ENCODE measurements around the gene LRIG1.

Gene LRIG1

GRCh38 chr3:66489115-66489514 lies 11.7 kb downstream of the LRIG1 start:
- DNase-seq (ENCODE audit: low spot score), result no peak

- no peak for DNase-seq (ENCODE audit: low spot score)
Observed at GRCh38 chr3:66488492-66488891, 12.3 kb downstream of the LRIG1 start.

GRCh38 chr3:66487465-66487864 lies 13.4 kb downstream of the LRIG1 start:
- DNase-seq (ENCODE audit: low spot score), result no peak

- DNase-seq (ENCODE audit: low spot score), result no peak
Observed at GRCh38 chr3:66486646-66487045, 14.2 kb downstream of the LRIG1 start.

DNA sequence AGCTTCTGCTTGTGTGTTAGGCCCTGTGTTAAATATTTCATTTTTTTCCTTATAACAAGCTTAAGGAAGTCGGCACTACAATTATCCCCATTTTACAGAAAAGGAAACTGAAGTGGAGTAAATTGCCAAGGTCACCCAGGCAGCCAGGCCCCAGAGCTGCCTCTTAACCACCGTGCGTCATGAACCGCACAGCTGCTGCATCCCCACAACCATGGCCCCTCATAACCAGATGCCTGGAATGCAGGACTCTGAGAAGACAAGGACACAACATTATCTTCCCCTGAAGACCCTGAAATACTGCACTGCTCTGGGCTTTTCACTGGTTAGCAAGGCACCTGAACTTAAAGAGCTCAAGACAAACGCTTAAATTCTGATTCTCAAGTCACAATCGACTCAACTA lies 14.6 kb downstream of the LRIG1 start:
- no peak for DNase-seq (ENCODE audit: low spot score)

DNA sequence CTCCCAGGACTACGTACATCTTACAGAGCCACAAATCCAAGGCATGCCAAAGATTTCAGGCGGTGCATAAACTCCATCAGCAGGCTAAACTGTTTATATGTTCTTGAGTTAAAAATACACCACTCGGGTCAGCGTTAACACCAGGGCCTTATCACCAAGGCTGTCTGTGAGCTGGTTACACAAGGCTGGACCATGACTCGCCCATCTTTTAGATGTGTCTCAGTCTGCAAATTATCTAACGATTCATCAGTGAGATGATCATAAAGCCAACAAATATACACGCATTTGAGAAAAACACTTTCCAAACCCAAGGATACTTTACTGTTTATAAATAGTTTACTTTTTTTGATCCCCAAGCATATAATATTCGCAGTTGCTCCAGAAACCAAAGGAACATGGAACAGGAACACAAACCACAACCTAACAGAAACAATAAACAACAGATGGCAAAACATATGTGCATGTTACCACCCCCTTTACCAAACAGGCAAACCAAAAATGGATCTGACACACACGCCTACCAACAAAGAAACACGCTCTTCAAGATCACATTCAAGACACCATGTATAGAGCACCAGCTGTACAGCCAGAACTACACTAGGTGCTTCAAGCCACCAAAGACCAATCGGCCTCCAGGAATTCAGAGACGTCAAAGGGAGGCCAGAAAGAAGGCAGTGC lies 15.4 kb downstream of the LRIG1 start:
- no peak for DNase-seq (ENCODE audit: low spot score)

DNA sequence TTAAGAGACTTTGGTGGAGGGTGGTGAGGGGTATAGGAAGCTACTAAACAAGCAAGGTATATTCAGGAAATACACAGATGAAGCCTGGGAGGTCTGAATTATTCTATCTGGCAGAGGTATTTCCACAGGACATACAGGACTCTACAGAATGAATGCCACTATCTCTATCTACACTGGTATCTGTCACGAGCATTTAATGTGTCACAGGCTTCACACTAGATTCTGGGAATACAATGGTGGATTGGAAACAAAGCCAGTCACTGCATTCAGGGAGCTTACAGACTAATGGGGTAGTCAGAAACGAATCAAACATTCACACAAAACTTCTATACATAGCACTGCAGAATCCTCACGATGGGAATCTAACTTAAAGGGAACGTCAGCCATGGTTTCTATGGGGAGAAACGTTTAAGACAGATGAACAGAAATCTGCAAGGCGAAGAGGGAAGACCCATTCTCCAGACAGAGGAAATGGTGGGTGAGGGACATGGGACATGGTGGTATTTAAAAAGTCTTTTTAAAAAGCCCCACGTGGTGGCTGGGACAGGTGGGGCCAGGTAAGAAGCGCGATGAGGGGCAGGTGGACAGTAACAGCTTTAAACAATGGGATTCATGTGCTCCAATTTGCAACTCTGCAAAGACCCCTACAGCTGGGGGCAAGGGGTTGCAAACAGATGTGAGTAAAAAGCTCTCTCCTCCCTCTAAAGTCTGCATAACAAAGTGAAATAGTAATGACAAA lies 16.5 kb downstream of the LRIG1 start:
- DNase-seq (ENCODE audit: low spot score), result no peak

DNA sequence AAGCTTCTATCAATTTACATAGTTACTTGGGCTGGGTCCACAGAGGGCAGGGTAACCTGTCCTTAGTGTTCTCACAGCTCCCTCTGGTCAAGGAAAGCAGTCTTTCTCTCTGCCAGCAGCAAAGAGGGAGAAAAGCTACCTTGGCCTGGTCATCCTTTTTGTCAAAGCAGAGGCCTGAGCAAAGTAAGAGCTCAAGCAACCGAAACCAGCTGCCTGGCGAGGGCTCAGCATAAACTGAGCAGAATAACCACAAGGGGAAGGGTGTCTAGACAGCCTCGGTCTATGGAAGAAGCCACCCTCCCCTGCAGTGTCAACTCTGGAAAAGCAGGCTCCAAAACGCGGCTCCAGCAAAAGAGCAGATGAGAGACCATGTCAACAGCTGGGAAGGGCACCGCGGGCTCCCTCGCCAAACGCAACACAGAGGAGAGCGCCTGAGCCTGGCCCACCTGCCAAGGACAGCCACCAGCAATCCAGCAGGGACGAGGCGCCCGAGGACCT lies 17.4 kb downstream of the LRIG1 start:
- DNase-seq (ENCODE audit: low spot score), result no peak

GRCh38 chr3:66483006-66483405 lies 17.8 kb downstream of the LRIG1 start:
- no peak for DNase-seq (ENCODE audit: low spot score)

- DNase-seq (ENCODE audit: low spot score), result no peak
Observed at GRCh38 chr3:66482018-66482404, 18.8 kb downstream of the LRIG1 start.

DNA sequence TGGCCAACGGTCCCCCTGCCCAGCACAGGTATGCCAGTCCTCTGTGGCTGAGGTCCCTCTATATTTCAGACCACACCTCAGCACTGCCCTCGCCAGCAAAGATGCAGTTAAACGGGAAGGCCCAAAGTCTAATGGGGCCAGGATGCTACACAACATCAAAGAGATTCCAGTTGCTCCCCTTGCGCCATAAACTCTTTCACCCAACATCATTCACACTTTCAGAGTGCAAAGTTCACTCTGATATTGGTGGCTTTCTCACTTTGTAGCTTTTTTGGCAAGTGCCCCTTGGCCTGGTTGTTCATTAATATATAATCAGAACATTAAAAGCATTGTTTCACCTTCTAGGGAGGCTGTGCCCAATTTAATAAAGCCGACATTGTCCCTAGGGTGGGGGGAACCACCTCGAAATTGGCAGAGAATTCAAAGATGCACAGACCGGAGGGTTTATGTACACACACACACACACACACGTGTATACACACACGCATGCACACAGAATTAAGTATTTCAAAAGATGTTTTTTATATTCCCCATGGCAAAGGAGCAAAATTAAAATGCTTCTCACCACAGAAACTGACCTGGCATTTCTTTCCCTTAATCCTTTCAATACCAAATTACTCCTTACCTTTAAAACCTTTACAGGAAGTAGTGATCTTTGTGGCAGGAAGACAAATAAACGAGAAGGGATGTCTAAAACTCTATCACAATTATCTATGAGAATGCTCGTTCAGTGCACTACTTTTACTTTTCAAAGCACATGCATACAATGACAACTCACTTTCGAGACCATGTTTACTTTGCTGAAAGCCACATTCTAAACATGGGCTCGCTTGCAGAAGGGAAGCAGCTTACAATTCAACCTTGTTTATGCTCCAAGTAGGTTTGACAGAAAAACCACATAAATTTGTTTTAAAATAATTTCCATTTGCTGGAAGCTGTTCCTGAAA lies 19.5 kb downstream of the LRIG1 start:
- no peak for DNase-seq (ENCODE audit: low spot score)

DNA sequence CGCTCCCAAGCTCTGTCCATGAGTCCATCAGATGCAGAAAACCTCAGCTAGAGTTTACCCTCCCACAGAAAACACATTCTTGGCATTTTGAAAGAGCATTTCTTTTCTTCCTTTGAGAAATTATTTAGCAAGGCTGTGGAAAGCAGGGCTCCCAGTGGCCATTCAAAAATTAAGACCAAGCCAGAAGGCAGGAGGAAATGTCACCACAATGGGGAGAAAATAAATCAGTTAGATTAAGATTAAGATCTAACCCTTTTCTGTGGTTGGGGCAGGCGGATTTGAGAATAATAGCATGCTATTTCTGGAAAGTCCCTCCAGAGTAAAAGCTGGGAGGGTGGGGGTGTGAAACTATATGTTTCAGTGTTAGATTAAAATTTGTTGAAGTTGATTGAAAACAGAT lies 20.2 kb downstream of the LRIG1 start:
- DNase-seq (ENCODE audit: low spot score), result no peak

DNA sequence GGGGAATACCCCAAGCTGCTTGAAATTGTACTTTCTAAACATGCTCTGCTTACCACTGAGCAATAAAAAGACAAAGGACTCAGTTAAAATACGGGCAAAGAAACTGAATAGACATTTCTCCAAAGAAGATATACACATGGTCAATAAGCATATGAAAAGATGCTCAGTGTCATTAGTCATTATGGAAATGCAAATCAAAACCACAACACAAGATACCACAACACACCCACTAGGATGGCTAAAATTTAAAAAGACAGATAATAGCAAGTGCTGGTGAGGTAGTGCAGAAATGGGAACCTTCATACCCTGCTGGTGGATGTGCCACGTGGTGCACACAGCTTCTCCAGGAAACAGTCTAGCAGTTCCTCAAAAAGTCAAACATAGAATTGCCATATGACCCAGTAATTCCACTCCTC lies 21.3 kb downstream of the LRIG1 start:
- no peak for DNase-seq (ENCODE audit: low spot score)

DNA sequence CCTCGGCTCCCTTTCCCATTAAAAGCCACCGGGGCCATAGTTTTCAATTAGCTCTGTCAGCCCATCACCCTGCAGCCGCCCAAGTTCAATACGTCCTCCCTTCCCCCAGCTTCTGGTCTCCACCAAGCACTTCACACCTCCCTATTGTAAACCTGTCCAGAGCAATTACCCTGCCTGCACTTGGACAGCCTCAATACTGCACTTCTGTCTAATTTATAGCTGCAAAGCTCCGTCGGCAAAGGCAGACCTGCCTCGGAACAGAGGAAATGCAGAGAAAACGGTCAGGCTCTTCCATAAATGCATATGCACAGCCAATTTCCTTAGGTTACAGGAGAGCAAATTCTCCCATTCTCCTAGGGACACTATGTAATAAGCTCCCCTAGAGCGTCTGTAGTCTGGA lies 21.9 kb downstream of the LRIG1 start:
- no peak for DNase-seq (ENCODE audit: low spot score)

DNA sequence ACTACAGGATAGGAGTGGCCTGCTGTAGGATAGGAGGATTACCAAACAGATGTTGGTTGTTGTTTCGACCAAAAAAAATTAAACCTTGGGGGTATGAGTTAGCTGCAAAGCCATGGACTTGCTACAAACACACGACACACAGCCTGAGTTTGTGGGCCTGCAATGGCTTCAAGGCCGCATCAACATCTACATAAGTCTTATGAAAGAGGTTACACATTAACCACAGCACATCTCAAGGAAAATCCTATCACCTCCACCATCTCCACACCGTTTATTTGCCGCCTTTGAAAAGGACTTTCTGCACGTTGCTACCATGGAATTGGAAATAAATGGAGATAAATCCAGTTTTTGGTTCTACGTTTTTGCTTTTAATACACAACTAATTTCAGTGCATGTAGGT lies 23.0 kb downstream of the LRIG1 start:
- DNase-seq (ENCODE audit: low spot score), result no peak

GRCh38 chr3:66476852-66477381 lies 23.9 kb downstream of the LRIG1 start:
- no peak for DNase-seq (ENCODE audit: low spot score)

GRCh38 chr3:66475386-66476020 lies 25.3 kb downstream of the LRIG1 start:
- DNase-seq (ENCODE audit: low spot score), result no peak

- no peak for DNase-seq (ENCODE audit: low spot score)
Observed at GRCh38 chr3:66473692-66474091, 27.1 kb downstream of the LRIG1 start.

DNA sequence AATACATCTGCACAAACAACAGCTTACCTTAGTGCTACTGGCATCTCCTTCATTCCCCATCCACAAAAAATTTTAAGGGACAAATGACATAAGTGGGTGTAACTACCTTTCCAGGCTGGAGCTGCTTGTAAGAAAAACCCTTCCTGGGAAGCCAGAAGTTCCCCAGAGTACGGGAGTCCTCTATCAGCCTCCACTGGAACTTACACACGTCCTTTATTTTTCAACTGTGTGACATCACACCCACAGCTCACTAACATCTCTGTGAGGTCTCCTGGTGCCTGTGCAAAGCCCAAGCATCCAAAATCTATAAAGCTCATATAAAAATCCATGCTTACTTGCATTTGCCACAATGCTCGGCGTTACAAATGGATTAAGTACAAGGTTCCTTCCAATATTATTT lies 27.6 kb downstream of the LRIG1 start:
- no peak for DNase-seq (ENCODE audit: low spot score)

GRCh38 chr3:66472313-66473134 lies 28.3 kb downstream of the LRIG1 start:
- DNase-seq (ENCODE audit: low spot score), result no peak

Data from HuH-7.5 (cell line).